Measurements from ENCODE around the gene IFITM1. TPM values are rescaled to one million over a fixed set of nuclear protein-coding genes. Genes with fewer than 3 reads are reported as not detected.

The IFITM1 gene
- total and polyA plus RNA-seq, 9 of the 15 experiments (the other 6 are each of a cell fraction or from before 2014, with no cell fraction given): 691 to 5,579 (median 974) TPM

GRCh38 chr11:313787-314553 is at the start of gene IFITM1 (continued):
- TF ChIP-seq KLF10 (CRISPR knock-in tag; IDR thresholded peaks at IDR 0.05) (no peak), ZFP91 (CRISPR knock-in tag; IDR thresholded peaks at IDR 0.05) (no peak), CBX1 (IDR thresholded peaks at IDR 0.05; ENCODE audit: low read depth) (no peak), ZFP30 (CRISPR knock-in tag; IDR thresholded peaks at IDR 0.05; ENCODE audit: borderline replicate concordance) (no peak), ZNF143 (CRISPR knock-in tag; IDR thresholded peaks at IDR 0.05) (no peak), RFX5 (IDR thresholded peaks at IDR 0.05; ENCODE audit: low read depth, low read length) (no peak), CLOCK (CRISPR knock-in tag; IDR thresholded peaks at IDR 0.05; ENCODE audit: borderline replicate concordance) (no peak), SETDB1 (IDR thresholded peaks at IDR 0.05; ENCODE audit: low read length) (no peak), ZNF263 (CRISPR knock-in tag; IDR thresholded peaks at IDR 0.05; ENCODE audit: borderline replicate concordance) (no peak), ZNF518B (CRISPR knock-in tag; IDR thresholded peaks at IDR 0.05) (no peak), SIRT6 (IDR thresholded peaks at IDR 0.05; ENCODE audit: low read depth, low read length) (no peak), SMARCB1 (IDR thresholded peaks at IDR 0.05; ENCODE audit: insufficient read length, low read depth) (peak; percentile 76), GATA2 (CRISPR knock-in tag; IDR thresholded peaks at IDR 0.05) (no peak)

Data from K562 (cell line).